Activated T-helper 2 cell treated with anti-CD3 and anti-CD28 coated beads, Interferon-gamma antibody, Interleukin-2, Interleukin-4, amounts not matched to agents 10 μg/mL and 5 μg/mL and 100 μg/mL, durations not matched to agents 14 hours and 24 hours and 36 hours (primary cell): ENCODE results near the gene ASB6. TPM values are rescaled to one million over a fixed set of nuclear protein-coding genes. Genes with fewer than 3 reads are reported as not detected.

Experiments
- DNase-seq: peaks from one replicate; pipeline ENCODE4 v3.0.0; 2021; ENCODE audit warnings: low spot score
- H3K27ac Mint-ChIP-seq: one replicate; pipeline ENCODE4 v1.8.0; 2021; ENCODE audit warnings: mixed read lengths
- H3K27me3 Mint-ChIP-seq: one replicate; pipeline ENCODE4 v1.8.0; 2021; ENCODE audit warnings: low read depth, mixed read lengths
- H3K36me3 Mint-ChIP-seq: one replicate; pipeline ENCODE4 v1.8.0; 2021; ENCODE audit warnings: low read depth, mixed read lengths
- H3K4me1 Mint-ChIP-seq: one replicate; pipeline ENCODE4 v1.8.0; 2021; ENCODE audit warnings: low read depth, mixed read lengths
- H3K4me3 Mint-ChIP-seq: one replicate; pipeline ENCODE4 v1.8.0; 2021; ENCODE audit warnings: low read depth, mild to moderate bottlenecking, moderate library complexity, mixed read lengths
- H3K9me3 Mint-ChIP-seq: one replicate; pipeline ENCODE4 v1.8.0; 2021; ENCODE audit warnings: mixed read lengths
- intact Hi-C: fragments of 100-400 bp; cut with micrococcal nuclease; formaldehyde crosslinking; loops from one replicate; pipeline ENCODE4 v1.15.1; 2023
- total RNA-seq: library from RNA; stranded (reverse); gene quantifications from 2 replicates; pipeline ENCODE4 v1.2.3, GENCODE V29; 2022

Gene ASB6
- total RNA-seq, 1 donor from 2014 or later = 21.4 TPM

DNA sequence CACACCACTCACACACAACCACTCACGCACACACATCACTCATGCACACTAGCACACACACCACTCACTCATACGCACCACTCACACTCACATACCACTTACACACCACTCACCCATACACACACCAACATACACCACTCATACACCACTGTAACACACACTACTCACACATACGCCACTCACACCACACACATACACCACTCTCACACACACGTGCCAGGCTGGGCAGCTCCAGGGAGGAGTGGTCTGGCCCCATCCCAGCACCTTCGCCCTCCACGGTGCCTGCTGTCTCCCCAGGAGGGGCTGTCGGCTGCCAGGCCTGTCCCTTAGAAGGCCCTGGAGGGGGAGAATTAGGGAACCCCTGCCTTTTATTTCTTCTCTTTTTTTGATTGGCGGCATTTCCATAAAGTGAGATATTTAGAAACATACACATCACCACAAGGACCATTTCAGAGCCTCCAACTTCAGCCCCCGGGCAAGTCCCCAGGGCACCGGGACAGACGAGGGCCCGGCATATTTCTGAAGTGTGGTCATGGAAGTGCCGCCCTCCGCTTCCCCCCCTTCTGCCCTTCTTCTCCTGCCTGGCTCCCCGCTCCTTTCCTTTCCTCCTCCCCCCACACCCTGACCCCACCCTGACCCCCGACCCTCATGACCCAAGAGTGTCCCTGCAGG is 6.3 kb upstream of the ASB6 start:
- Mint-ChIP-seq H3K9me3 (no peaks in the 10 kb centered on the region), H3K27ac (no peak overlapping the region), H3K4me1 (no peaks in the 10 kb centered on the region), H3K27me3 (no peaks in the 10 kb centered on the region), H3K36me3 (no peaks in the 10 kb centered on the region), H3K4me3 (no peak overlapping the region)
- no peak for DNase-seq
- intact Hi-C loops = no loop called here

DNA sequence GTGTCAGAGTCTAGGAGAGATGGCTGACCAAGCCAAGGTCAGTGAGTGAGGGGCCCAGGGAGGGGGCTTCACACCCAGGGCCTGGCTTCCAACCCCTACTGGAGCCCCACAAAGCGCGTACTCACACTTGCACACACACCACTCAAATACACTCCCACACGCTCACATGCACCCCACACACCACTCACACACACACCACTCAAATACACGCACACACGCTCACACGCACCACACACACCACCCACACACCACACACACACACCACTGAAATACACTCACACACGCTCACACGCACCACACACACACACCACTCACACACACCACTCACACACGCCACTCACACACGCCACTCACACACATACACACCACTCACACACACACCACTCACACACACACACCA is 5.7 kb upstream of the ASB6 start:
- Mint-ChIP-seq H3K27ac (no peak overlapping the region), H3K27me3 (no peaks in the 10 kb centered on the region), H3K4me3 (no peak overlapping the region), H3K36me3 (no peaks in the 10 kb centered on the region), H3K4me1 (no peaks in the 10 kb centered on the region), H3K9me3 (no peaks in the 10 kb centered on the region)
- no peak for DNase-seq
- intact Hi-C loops = no loop called here

DNA sequence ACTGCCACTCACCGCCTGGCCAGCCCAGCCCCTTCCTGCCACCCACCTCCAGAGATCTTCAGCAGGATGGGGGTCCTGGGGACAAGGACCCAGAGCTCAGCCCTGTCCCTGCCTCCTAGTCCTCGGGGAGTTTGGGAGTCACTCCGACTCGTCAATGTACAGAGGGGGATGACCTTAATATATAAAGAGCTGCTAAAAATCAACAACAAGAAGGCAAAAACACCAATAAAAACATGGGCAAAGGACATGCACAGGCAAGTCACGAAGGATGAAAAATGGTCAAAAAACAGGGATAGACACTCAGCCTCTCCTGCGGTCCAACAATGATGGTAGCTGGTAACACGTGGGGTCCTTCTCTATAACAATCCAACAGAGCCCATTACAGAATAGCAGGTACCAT is 4.7 kb upstream of the ASB6 start:
- Mint-ChIP-seq H3K27ac (no peak overlapping the region), H3K27me3 (no peaks in the 10 kb centered on the region), H3K9me3 (no peaks in the 10 kb centered on the region), H3K4me1 (peaks cover 3% of the 10 kb centered on the region), H3K4me3 (no peak overlapping the region), H3K36me3 (no peaks in the 10 kb centered on the region)
- no peak for DNase-seq
- intact Hi-C loops = no loop called here

- intact Hi-C loops = no loop called here
Observed at GRCh38 chr9:129646252-129646651, 4.3 kb upstream of the ASB6 start.

DNA sequence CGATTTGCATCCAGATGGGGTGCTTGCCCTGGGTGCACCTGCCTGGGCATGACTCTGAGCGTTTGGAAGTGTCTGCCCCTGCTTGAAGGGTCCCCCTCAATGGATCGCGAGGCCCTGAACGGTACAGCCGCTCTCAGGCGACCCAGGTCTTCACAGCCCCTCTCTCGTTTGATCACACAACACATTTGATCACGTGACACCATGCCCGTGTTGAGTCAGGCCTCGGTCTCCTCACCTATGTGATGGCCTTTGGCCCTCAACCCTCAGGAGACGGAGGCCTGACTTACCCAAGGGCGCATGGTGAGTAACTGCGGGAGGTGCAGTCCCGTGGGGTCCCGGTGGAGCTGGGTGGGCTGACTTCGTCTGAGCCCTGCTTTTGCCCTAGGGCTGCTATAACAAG is 3.0 kb upstream of the ASB6 start:
- H3K27me3 Mint-ChIP-seq = no peaks in the 10 kb centered on the region
- H3K4me1 Mint-ChIP-seq = peaks cover 14% of the 10 kb centered on the region
- H3K36me3 Mint-ChIP-seq = no peaks in the 10 kb centered on the region
- no peaks in the 10 kb centered on the region for H3K9me3 Mint-ChIP-seq
- H3K27ac Mint-ChIP-seq = no peak overlapping the region
- intact Hi-C loops = loop anchor here (5.0 kb wide), 1 partner anchor 92 kb away; no protein-coding TSS in a partner anchor
- H3K4me3 Mint-ChIP-seq = no peak overlapping the region
- no peak for DNase-seq

More at GRCh38 chr9:129646252-129646651, 4.3 kb upstream of the ASB6 start:
- Mint-ChIP-seq H3K4me3 (no peak overlapping the region), H3K36me3 (no peaks in the 10 kb centered on the region), H3K27me3 (no peaks in the 10 kb centered on the region), H3K4me1 (peaks cover 5% of the 10 kb centered on the region), H3K9me3 (no peaks in the 10 kb centered on the region), H3K27ac (no peak overlapping the region)
- DNase-seq = no peak

DNA sequence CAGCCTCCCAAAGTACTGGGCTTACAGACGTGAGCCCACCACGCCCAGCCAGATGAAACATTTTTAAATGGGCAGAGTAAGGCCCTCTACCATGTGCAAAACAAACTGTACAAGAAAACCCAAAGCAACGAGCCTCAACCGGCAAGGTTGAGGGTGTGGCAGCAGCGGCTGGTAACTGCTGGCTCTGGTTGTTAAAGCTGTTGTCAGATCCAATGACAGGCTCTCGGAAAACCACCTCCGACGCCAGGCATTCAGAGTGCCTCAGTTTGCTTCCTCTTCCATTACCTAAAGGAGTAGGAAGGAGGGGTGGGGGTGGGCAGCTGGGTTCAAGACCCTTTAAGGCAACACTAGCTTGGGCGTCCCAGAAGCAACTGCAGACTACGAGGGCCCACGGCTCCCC is 2.4 kb upstream of the ASB6 start:
- Mint-ChIP-seq H3K27me3 (no peaks in the 10 kb centered on the region), H3K36me3 (peaks cover 2% of the 10 kb centered on the region)

GRCh38 chr9:129643706-129644105 is 1.8 kb upstream of the ASB6 start:
- no peak for DNase-seq
- H3K9me3 Mint-ChIP-seq = no peaks in the 10 kb centered on the region
- peaks cover 14% of the 10 kb centered on the region for H3K4me1 Mint-ChIP-seq
- peaks cover 3% of the 10 kb centered on the region for H3K36me3 Mint-ChIP-seq
- no peak overlapping the region for H3K4me3 Mint-ChIP-seq
- no peak overlapping the region for H3K27ac Mint-ChIP-seq
- intact Hi-C loops = loop anchor here (2.0 to 5.0 kb wide), 3 partner anchors 25 to 139 kb away; no protein-coding TSS in a partner anchor
- H3K27me3 Mint-ChIP-seq = no peaks in the 10 kb centered on the region

More for the DNA sequence above, 2.4 kb upstream of the ASB6 start:
- H3K4me3 Mint-ChIP-seq = no peak overlapping the region
- H3K4me1 Mint-ChIP-seq = peaks cover 14% of the 10 kb centered on the region
- H3K27ac Mint-ChIP-seq = no peak overlapping the region
- no peak for DNase-seq
- H3K9me3 Mint-ChIP-seq = no peaks in the 10 kb centered on the region
- intact Hi-C loops = loop anchor here (5.0 kb wide), 1 partner anchor 93 kb away; no protein-coding TSS in a partner anchor

DNA sequence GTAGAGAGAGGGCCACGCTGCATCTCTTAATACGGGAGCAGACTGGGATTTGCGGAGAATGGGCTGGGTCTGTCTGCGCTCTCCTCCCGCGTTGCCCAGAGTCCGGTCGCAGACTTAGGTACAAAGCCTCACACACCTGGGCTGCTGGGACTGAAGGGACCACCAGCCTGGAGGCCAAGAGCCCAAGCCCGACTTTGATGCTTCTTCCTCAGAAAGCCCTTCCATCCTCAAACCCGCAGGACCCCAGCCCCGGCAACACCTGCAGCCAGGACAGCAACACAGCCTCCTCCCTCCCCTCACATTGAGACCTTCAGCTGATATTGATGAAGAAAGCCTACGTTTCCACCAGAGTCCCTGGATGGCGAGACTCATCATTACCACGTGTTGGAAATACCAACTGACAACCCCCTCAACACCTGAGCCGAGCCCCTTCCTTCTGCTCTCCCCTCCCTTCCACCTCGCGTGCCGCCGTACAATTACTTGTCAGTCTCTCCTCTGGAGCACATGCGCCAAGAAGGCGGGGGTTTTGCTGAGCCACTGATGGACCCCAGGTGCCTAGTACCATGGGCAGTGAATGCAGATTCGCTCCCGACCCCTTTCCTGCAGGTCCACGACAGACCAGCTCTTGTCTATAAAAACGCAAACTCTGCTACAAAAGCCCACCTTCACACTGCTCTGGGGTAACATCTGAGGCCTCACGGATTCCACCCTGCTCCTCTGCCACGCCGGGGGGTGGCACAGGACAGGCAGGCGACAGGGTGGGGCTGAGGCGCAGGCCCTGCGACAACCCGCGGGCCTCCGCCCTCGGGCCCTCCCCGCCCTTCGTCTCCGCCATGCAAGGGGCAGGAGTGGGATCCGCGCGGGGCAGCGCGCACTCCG is 841 bp downstream of the ASB6 start:
- Mint-ChIP-seq H3K4me3 (peak overlapping the region; percentile 87), H3K36me3 (peaks cover 16% of the 10 kb centered on the region), H3K4me1 (peaks cover 14% of the 10 kb centered on the region), H3K27me3 (no peaks in the 10 kb centered on the region), H3K27ac (peak overlapping the region; percentile 71), H3K9me3 (no peaks in the 10 kb centered on the region)
- intact Hi-C loops = loop anchor here (5.0 kb wide), 1 partner anchor 96 kb away; no protein-coding TSS in a partner anchor
- DNase-seq = no peak

DNA sequence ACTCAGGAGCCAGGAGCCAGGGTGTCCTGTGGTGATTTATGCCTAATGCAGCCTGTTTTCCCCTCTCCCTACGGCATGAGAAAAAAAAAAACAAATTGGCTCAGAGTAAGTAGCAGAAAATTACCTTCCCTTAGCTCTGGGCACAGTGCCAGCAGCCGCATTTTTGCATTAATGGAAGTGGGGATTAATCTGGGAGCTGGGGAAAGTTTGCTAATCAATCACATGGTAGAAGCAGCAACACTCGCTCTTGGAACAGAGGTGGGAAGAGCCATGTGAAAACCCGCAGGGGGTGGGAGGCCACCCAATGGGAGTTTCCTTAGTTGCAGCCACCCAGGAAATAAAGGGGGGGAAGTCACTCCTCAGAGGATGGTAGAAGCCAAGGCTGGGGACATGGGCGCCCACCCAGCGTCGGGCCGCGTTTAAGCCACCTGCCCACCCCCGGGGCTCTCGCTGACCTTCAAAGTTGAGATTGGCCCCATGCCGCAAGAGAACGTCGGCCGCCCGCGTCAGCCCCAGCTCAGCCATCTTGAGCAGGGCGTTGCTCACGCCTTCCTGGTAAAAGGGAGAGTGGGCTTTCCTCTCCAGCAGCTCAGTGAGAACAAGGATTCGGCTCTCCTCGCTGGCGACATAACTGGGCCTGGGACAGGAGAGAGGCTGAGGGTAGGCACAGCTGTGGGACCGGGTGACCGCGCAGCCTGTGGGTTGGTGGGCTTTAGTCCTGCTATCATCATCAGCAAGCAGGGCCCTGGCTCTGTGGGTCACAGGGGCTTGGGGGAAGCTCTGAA is 1.7 kb downstream of the ASB6 start:
- H3K27me3 Mint-ChIP-seq = no peaks in the 10 kb centered on the region
- H3K4me1 Mint-ChIP-seq = peaks cover 14% of the 10 kb centered on the region
- intact Hi-C loops = loop anchor here (5.0 kb wide), 1 partner anchor 97 kb away; no protein-coding TSS in a partner anchor

DNA sequence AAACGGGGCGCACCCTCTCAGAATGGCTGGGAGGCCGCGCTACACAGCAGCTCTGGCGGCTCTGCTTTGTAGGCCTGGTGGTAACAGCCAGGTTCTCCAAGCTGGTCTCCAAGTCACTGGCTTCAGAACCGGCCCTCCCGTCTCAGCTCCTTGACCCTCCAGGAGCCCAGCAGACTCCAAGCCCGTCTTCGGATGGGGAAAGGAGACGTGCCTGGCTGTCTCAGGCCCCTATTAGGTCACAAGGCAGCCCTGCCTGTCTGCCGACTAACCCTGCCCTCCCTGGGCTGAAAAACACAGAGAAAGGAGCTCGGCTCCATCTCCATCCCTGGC is 2.2 kb downstream of the ASB6 start:
- Mint-ChIP-seq H3K27me3 (no peaks in the 10 kb centered on the region), H3K9me3 (no peaks in the 10 kb centered on the region), H3K36me3 (peaks cover 28% of the 10 kb centered on the region), H3K27ac (no peak overlapping the region), H3K4me3 (peak overlapping the region; percentile 87), H3K4me1 (peaks cover 14% of the 10 kb centered on the region)
- intact Hi-C loops = loop anchor here (5.0 kb wide), 1 partner anchor 98 kb away; no protein-coding TSS in a partner anchor
- DNase-seq = no peak

More for the DNA sequence above, 1.7 kb downstream of the ASB6 start:
- Mint-ChIP-seq H3K9me3 (no peaks in the 10 kb centered on the region), H3K4me3 (peak overlapping the region; percentile 87), H3K27ac (no peak overlapping the region), H3K36me3 (peaks cover 22% of the 10 kb centered on the region)
- DNase-seq = no peak

DNA sequence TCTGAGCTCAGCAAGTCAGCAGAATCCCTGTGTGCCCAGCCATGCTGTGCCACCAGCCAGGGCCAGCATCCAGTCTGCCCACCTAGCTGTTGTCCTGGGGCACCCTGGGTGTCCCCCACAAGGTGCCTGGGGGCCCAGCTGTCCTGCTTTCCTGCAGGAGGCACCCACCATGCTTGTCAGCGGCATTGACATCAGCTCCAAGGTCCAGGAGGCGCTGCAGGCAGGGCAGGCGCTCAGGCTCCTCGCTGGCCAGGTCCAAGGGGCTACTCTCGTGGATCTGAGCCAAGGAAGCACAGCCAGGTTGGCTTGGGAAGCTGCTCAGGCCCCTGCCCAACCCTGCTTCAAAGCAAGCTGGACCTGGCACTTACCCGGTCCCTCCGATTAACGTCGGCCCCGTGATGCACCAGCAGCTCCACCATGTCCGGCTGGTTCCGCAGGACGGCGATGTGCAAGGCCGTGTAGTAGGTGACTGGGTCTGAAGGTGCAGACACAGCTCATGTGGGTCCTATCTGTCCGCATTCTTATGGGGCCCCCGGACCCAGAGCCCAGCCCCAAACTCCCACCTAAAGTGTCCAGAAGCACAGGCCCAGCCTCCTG is 2.8 kb downstream of the ASB6 start:
- intact Hi-C loops = no loop called here
- Mint-ChIP-seq H3K27me3 (no peaks in the 10 kb centered on the region), H3K9me3 (no peaks in the 10 kb centered on the region)

DNA sequence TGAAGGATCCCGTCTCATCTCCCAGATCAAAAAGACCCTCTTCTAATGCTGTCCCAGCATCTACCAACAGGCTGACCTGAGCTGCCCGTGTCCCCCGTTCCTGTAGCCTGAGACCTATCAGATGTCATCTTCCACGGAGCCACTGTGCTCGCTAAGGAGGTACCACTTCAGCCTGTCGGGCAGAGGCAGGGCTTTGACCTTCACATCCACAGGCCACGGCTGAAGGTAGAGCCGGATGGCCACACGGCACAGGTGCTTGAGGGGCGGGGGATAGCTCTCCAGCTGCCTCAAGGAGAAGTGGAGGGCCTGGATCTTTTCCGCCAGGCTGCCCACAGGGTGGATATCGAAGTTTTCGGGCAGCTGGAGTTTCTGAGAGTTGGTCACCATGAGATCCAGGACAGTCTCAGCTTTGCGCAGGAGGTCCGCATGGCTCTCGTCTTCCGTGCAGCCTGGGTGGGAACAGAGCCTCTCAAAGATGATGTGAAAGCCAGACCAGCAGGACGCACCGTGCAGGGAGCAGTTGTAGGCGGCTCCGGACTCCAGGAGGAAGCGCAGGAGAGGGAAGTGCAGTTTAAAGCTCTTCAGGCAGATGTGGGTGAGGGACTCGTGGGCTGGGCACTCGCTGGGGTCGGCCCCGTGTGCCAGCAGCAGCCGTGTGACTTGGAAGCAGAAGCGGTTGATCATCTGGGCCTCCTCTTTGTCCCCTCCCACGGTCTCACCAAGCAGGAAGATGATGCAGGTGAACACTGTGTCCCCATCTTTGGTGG is 4.1 kb downstream of the ASB6 start:
- H3K9me3 Mint-ChIP-seq = no peaks in the 10 kb centered on the region
- peaks cover 39% of the 10 kb centered on the region for H3K36me3 Mint-ChIP-seq
- intact Hi-C loops = no loop called here
- peaks cover 14% of the 10 kb centered on the region for H3K4me1 Mint-ChIP-seq
- H3K27me3 Mint-ChIP-seq = no peaks in the 10 kb centered on the region
- H3K4me3 Mint-ChIP-seq = no peak overlapping the region
- peak overlapping the region; percentile 34 for H3K27ac Mint-ChIP-seq
- no peak for DNase-seq

More for the DNA sequence above, 2.8 kb downstream of the ASB6 start:
- H3K36me3 Mint-ChIP-seq = peaks cover 28% of the 10 kb centered on the region
- no peak overlapping the region for H3K27ac Mint-ChIP-seq
- peaks cover 14% of the 10 kb centered on the region for H3K4me1 Mint-ChIP-seq
- no peak for DNase-seq
- no peak overlapping the region for H3K4me3 Mint-ChIP-seq
